Measurements from ENCODE around the gene COL5A1.

The COL5A1 gene

DNA sequence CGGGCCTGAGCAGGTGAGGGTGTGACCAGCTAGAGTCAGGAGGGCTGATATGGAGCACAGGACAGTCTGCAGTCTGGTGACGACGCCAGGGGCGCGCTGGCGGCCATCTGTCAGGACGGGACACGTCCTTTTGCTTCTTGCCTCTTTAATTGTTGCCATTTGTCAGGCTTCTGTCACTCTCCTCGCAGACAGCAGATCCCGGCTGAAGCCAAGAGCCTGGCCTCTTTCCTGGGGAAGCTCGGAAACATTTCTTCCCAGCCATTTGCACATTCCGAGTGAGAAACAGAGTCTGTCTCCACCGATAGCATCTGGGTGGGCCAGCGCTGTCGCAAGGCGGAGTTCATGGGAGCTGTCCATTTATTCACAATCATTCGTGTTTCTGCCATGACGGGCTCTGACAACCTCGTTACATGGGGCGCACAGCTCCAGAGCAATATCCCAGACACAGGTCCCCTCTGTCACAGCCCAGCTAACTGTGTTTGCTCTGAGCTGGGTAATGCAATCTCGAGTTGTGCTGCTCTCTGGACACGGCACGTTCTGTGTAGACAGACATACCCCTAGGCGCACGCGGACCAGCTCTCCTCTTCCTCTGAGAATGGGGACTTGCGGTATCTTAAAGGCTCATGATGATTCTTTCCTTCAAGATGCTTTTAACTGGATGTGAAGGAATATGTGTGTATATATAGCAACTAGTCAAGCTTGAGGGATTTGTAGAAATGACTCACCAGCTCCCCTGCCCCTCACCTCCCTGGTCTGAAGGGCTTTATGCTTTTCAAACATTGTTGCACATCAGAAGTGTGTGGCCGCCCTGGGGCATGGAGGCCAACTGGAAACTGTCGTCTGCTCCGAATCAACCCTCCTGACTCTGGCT is 133.7 kb downstream of the COL5A1 start:
- DNase-seq = no peak

DNA sequence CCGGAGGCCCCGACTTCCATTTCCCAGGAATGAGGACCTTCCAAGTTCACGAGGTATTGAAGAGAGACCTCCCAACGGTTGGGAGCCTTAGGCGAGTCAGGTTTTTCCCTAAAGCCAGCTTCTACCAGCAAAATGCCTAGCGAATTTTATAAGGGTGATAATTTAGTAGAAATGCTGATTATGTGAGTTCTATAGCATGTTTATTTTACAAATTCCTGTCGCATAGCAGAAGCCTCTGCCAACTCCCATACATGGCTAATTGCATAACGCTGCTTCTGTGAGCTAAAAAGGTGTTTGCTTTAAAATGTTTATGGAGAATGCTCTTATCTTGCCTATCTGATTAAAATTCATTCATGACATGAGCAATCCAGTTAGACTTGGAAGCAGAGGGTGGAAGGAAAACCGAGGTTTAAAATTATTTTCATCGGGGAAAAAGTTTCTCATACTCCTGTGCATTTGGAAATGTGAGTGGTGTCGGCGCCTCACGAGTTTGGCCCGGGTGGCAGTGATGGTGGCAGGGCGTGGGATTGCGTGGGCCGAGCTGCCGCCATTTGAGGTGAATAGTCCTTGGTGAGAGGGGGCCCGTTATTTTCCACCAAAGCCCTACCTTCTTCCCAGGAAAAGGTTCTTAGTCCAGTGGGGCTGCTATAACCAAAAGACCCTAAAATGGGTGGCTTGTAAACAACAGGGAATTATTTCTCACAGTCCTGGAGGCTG is 134.6 kb downstream of the COL5A1 start:
- DNase-seq = no peak

DNA sequence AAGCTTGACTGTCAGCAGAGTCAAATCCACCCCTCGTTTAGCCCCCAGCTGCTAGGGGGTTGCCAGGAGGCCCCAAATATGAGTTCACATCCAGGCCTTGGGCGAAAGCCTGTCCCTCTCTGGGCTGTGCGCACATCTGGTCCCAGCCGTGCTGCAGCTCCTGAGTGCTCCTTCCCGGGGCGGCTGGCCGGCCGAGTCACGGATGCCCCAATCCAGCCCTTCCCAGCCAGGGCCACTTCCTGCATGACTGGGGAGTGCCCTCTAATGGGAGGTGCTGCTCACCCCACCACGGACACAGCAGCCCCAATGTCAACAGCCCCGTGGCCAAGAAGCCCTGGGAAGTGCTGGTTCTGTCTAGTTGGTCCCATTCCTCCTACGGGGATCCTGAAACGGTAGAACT is 135.6 kb downstream of the COL5A1 start:
- DNase-seq = no peak

DNA sequence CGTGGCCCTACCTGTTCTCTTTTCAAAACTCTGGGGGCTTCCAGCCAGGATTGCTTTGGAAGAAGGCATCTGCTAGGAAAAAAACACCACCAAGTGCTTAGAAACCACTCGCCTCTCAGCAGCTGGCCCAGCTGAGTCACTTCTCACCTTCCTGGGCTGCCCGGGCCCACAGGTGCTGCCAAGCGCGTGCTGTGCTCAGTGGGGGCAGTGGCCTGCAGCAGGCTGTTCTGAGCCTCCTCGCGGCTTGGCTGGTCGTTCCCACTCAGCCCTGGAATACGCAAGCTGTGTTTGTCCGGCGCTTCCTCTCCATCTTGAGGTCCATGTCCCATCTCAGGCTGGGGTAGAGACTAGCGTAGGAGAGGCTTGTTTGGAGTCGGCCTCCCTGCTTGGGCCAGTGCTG is 136.6 kb downstream of the COL5A1 start:
- DNase-seq = no peak

DNA sequence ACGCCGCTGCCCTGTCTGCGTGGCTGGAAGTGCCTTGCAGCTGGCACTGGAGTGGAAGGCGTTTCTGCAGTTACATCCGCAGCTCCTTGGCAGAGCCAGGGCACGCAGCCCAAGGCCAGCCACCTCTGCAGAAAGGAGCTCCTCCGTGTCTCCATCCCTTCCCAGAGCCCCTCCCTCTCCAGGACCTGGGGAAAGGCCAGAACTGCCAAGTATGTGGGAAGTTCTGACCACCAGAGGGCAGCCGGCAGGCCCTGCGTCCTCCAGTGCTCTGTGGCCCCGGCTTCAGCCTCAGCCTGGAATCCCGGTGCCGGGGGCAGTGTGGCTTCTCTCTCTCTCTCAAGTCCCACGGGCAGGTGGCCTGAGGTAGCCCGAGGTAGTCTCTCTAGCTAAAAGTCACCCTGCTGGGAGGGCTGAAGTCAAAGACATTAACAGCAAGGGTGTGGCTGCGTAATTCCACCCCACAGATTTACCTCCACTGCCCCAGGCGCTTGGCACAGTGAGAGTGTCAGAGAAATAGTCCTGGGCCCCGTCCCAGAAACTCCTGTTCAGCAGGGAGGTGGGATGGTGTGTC is 137.3 kb downstream of the COL5A1 start:
- DNase-seq = peak; percentile 86

DNA sequence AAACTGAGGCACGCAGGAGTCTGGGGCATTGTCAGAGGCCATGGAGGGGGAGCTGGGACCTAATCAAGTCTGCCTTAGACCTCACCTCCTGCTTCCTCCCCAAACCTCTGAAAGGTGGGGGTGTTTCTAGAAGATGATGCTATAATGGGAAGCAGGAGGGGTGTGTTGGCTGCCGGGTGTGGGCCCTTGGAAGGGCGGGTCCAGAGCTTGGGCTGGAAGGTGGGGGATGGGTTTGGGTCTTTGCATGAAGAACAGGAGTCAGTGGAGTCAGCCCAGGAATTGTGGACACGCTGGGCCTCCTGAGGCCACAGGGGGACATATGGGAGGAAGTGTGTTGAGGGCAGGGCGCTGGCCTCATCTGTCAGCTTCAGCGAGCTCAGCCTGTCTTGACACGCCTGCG is 138.0 kb downstream of the COL5A1 start:
- DNase-seq = no peak

DNA sequence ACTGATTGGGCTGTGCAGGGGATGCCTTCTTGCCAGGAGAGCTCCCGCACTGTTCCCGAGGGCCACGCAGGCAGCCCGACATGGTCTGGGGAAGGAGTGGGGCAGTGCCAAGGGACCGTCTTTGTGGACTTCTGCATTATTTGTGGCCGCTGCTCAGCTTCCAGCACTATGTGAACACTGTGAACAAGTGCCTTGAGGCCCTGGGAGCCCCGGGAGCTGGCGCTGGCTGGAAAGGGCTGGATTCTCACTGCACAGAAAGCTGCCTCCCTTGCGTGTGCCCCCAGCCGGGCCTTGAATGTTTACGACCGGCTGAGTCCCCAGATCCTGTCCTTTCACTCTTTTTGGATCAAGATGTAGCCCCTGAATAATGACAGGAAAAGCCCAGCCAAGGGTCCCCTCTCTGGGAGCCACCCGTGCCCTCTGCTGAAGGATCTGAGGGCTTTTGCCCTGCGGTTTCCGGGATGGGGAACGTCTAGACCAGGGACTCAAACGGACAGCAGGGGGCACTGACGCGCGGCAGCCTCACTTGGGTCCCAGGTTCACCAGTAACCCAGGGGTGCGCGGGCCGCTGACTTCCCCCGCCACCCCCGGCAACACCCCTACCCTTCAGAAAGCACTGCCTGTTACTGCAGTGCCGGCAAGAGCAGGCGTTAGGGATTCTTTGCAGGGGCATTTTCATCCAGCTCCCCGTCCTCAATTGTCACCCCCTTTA is 140.1 kb downstream of the COL5A1 start:
- no peak for DNase-seq

DNA sequence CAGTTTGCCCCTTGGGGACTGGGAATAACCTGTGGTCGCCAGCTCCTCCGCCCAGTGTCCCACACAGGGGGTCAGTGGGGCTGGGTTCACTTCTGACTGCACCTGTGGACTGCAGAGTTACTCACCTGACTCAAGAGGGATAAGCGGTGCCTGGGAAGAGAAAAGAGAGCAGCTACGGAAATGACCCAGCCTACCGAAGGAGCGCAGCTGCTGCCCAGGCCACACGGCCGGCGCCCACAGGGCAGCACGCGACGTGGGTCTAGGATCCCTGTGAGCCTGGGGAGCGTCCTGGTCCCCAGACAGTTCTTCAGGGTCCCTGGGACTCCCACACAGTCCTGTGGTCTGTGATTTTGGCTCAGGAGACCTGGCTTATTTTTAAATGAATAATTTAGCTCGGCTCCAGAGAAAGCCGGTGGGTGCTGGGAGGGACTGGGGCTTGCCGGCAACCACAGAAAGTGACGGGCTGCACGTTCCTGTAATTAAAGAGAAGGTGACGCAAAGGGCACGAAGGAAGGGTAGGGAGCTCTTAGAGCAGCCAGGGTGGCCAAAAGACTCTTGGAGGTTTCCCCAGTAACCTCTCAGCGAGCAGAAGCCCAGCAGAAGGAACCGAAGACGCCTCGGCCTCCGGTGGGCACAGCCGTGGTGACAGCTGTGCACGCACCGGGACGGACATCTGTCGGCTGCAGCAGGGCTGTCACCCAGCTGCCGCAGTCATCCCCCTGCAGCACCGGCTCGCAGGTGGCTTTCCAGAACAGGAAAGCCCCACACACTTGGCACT is 141.5 kb downstream of the COL5A1 start:
- no peak for DNase-seq

DNA sequence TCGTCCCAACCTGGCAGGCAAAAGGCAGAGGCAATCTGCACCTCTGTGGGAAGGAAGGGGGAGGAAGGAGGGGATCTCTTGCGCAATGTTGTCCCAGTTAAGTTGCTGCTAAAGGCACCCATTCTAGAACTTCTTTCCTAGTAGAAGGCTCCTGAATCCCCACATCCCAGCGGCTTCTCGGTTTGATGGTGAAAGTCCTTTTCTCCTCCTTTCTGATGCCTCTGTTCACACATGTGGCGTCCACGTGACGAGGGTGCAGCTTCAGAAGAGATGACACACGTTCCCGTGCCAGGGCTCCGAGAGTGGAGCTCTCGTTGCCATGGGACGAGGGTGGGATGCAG is 142.1 kb downstream of the COL5A1 start:
- DNase-seq = no peak

DNA sequence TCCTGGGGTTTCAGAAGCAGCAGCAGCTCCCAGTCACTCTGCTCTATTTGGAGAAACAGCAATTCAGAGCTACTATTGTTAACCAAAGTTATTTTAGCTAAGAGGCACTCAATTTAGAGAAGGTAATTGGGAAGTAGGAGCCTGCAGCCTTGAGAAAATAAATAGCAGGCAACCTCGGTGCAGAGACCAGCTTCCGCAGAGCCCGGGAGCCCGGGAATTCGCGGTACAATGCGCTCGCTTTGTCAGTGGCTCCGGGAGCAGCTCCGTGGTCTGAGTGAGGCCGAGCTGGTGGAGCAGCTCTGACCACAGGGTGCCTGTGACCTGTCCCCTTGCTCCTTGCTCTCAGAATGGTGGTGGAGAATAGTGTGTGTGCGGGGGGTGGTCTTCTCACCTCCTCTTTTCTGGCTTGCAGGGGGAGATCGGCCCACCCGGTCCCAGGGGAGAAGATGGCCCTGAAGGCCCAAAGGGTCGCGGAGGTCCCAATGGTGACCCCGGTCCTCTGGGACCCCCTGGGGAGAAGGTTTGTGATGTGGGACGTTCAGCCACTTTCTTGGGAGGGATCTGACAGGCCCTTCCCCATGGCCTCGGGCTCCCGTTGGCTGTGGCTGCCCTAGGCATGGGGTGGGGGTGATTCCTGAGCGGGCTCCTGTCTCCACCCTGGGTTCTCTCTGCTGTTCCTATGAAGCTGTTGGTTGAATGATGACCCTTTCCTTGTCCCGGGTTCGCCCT is 143.1 kb downstream of the COL5A1 start:
- no peak for DNase-seq

DNA sequence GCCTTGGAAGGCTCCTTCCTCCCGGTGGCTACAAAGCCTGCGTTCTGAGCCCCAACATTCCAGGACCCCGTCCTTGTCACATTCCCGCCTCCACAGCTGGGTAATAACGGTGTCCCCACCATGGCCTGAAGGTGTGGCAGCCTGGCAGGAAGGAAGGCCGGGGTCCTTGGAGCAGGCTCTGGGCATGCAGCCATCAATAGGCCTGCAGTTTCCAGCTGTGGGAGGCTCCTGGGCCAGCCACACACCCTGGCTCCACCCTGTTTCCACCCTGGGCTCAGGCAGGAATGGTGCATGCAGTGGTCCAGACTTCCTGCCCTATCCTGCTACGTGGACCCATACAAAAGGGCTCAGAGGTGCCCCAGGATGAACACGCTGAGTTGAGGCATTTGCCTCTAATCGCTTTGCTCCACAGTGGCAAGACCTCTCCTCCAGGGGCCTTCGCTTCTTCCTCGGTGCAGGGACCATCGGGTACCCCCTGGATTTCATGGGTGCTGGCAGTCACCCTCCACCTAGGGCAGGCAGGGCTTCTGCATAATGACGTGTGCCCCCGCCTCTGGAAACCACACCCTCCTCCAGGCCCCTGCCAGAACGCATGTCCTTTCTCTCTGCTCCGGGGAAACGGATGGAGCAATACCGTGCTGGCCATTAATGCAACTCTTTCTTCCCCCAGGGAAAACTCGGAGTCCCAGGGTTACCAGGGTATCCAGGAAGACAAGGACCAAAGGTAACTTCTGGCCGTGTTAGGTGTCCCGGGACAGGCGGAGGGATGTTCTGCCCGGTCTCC is 143.9 kb downstream of the COL5A1 start:
- no peak for DNase-seq

DNA sequence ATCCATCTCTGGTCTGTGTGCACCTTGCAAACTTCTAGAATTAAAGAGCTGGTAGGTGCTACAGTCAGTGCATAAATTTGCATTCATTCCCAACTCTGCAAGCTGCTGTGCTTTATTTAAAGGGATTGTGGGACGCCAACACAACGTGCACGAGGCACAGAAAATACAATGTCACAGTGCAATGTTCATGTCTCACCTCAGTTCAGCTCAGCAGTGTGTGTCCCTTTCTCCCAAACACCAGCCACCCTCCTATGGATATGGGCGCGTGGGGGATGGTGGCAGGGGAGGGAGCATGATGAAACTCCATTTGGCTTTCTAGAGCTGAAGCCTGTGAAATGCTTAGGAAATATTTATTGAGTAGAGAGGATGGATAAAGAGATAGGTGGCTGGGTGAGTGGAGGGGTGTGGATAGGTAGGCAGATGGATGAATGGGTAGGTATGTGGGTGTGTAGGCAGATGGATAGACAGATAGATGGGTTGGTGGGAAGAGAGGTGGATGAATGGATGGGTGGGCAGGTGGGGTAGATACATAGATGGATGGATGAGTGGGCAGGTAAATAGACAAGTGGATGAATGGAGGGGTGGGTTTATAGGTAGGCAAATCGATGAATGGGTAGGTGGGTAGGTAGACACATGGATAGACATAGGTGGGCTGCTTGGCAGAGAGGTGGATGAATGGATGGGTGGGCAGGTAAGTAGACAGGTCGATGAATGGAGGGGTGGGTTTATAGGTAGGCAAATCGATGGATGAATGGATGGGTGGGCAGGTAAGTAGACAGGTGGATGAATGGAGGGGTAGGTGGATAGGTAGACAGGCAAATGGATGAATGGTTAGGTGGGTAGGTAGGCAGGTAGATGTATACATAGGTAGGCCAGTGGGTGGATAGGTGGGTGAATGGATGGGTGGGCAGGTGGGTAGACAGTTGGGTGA is 146.3 kb downstream of the COL5A1 start:
- no peak for DNase-seq

DNA sequence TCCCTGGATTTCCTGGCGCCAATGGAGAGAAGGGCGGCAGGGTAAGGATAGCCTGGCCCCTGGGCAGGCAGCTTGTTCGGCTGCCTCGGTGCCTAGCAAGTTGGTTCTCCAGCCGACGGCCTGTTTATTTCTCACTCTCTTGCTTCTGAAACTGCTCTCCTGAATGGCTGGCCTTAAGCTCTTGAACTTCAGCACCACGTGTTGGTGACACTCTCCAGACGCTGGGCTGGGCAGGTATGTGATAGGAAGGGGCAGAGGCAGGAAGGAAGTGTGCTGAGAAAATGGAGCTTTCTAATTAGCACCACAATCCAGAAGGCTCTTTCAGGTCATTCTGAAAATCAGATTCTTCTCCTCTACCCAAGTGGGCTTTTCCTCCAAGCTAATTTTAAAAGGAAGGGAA is 147.6 kb downstream of the COL5A1 start:
- no peak for DNase-seq

DNA sequence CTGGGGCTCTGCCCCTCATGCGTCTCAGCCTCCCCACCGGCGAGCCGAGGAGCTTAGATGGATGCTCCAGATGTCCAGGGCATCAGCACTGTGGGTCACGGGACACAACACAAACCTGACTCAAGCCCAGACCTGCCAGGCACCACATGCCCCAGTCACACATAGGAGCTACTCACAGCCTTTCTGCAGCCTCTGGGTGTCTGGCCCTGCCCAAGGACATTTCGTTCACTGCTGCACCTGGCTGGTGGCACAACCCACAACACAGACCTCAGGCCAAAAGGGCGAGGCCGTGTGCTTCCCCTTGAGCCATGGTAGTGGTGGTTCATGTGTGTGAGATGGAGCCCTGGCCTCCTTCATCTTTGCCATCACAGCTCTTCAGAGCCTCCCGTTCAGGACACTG is 149.4 kb downstream of the COL5A1 start:
- no peak for DNase-seq

DNA sequence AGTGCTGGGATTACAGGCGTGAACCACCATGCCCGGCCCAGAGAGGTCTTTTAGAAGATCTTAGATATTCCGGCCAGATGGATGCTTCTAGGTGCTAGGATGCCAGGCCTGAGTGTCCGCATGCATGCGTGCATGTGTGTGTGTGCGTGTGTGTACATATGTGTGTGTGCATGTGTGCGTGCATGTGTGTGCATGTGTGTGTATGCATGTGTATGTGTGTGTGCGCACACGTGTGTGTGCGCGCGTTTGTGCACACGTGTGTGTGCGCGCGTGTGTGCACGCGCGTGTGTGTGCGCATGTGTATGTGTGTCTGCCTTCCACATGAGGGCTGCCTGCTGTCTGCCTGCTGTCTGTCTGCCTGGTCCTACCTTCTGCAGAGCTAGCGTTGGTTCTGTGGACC is 151.0 kb downstream of the COL5A1 start:
- DNase-seq = no peak

DNA sequence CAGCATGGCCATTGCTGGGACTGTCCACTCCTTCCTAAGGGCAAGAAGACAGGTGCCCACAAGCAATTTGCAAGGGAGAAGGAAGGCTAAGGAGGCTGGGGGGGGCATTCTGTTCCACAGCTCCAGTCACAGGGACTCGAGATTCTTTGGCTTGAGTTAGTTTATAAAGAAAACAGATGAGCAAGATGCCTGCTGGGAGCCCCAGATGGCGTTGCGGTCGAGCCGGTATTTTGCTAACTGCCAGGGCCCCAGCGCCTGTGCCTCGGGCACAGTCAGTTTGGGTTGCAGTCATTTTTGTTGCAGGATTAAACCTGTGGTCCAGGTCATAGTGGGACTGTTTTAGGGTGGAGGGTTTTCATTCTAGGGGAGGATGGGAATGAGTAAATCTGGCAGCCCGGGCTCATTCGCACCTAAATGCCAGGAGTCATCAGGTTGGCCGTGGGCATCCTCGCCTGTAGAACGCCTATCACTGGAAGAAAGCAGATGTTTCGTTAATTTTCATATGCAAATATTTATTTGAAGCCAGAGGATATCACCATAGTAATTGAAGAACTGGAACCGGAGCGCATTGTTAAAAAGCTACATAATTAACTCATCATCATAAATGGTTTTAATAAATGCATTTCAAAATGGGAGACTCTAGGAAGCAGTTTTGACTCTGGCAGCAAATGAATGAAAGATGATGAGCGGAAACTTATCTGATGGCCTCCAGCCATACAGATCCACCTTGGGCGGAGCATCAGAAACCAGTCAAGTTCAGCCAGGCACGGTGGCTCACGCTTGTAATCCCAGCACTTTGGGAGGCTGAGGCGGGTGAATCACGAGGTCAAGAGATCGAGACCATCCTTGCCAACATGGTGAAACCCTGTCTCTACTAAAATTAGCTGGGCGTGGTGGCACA is 151.9 kb downstream of the COL5A1 start:
- no peak for DNase-seq

DNA sequence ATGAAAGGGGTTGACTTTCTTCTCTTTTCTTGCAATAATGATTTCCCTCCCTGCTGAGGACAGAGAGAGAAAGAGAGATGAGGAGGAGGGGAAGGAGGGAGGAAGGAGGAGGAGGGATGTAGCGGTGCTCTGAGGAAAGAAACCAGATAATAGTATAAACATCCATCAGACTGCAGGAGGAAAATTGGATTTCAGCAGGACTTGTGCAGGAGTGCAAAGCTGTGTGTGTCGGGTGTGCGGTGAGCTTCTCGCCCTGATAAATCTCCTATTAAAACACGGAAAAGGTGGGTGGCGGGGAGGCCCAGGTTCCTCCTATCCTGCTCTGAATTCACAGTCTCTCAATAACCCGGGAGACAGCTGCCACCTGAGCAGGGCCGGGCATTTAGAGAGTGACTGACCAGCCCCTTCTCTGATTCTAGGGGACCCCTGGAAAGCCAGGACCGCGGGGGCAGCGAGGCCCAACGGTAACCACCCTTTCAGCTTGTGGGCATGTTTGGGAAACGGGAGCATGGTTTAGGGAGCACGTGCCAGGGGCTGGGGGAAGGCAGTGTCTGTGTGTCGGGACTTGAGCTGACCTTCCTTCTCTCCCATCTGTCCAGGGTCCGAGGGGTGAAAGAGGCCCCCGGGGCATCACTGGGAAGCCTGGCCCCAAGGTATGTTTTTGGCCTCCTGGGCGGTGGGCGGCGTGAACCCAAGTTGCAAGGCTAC is 153.2 kb downstream of the COL5A1 start:
- no peak for DNase-seq

DNA sequence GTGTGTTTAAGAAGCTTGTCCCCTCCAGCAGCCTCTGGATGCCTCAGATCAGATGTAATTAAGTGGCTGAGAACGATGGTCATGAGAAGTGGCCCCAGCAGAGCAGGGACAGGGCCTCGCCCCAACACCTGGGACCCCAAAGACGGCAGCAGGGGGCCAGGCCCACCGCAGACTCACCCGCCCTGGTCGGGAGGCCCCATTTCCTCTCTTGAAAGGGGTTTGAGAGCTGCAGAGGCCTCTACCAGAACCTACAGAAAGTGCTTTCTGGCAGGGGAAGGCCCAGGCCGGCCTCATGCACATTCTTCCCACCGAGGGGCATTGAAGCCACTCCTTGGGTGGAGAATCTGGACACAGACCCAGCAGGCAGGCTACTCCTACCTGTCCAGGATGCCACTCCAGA is 153.8 kb downstream of the COL5A1 start:
- no peak for DNase-seq
